GM21423 (cell line): Measurements from ENCODE around the gene IGF2BP2.
"Not testable (repeated sequence)": the region's sequence is repeated elsewhere in the genome, so short reads cannot be mapped to it uniquely, and the experiment has no call there.

Experiments
- ATAC-seq: cut with Tn5 transposase; IDR thresholded peaks from one replicate; pipeline ENCODE4 v1.9.1; 2021; ENCODE audit warnings: mild to moderate bottlenecking, moderate library complexity; ENCODE audit not compliant: unreplicated experiment

The IGF2BP2 gene

GRCh38 chr3:185647134-185647879 is 177.5 kb downstream of the IGF2BP2 start:
- no peak for ATAC-seq

GRCh38 chr3:185646382-185647133 is 178.3 kb downstream of the IGF2BP2 start:
- no peak for ATAC-seq

- no peak for ATAC-seq
Measured at GRCh38 chr3:185645596-185646381, 179.1 kb downstream of the IGF2BP2 start.

GRCh38 chr3:185645191-185645590 is 179.7 kb downstream of the IGF2BP2 start:
- not testable (repeated sequence) for ATAC-seq

- ATAC-seq = no peak
Measured at GRCh38 chr3:185640308-185640707, 184.5 kb downstream of the IGF2BP2 start.

- ATAC-seq = no peak
Measured at GRCh38 chr3:185639632-185640206, 185.1 kb downstream of the IGF2BP2 start.

GRCh38 chr3:185638651-185639050 is 186.2 kb downstream of the IGF2BP2 start:
- ATAC-seq = not testable (repeated sequence)

GRCh38 chr3:185637388-185637787 is 187.5 kb downstream of the IGF2BP2 start:
- no peak for ATAC-seq

GRCh38 chr3:185632996-185633395 is 191.8 kb downstream of the IGF2BP2 start:
- ATAC-seq = no peak

GRCh38 chr3:185631508-185632206 is 193.2 kb downstream of the IGF2BP2 start:
- ATAC-seq = no peak

- ATAC-seq = no peak
Measured at GRCh38 chr3:185631108-185631507, 193.7 kb downstream of the IGF2BP2 start.

GRCh38 chr3:185630182-185630622 is 194.6 kb downstream of the IGF2BP2 start:
- ATAC-seq = no peak

GRCh38 chr3:185629554-185630181 is 195.2 kb downstream of the IGF2BP2 start:
- ATAC-seq = no peak

- ATAC-seq = no peak
Measured at GRCh38 chr3:185625784-185626183, 199.1 kb downstream of the IGF2BP2 start.

GRCh38 chr3:185623939-185624665 is 200.7 kb downstream of the IGF2BP2 start:
- ATAC-seq = no peak

GRCh38 chr3:185613016-185613415 is 211.8 kb downstream of the IGF2BP2 start:
- ATAC-seq = no peak

- no peak for ATAC-seq
Measured at GRCh38 chr3:185606196-185606595, 218.6 kb downstream of the IGF2BP2 start.

GRCh38 chr3:185605566-185605965 is 219.3 kb downstream of the IGF2BP2 start:
- ATAC-seq = no peak

- ATAC-seq = peak; percentile 47
Measured at GRCh38 chr3:185595526-185595925, 229.3 kb downstream of the IGF2BP2 start.
